Measurements from ENCODE around the gene SSBP3. TPM values are rescaled to one million over a fixed set of nuclear protein-coding genes. Genes with fewer than 3 reads are reported as not detected.

Gene SSBP3
- total RNA-seq, 1 donor from 2014 or later, result 29.7 TPM

GRCh38 chr1:54381524-54381923 is 24.7 kb downstream of the SSBP3 start:
- Mint-ChIP-seq H3K27ac (no peak overlapping the region), H3K4me3 (no peak overlapping the region), H3K27me3 (no peaks in the 10 kb centered on the region), H3K36me3 (ENCODE audit: low read depth) (peaks cover 4% of the 10 kb centered on the region), H3K9me3 (no peaks in the 10 kb centered on the region), H3K4me1 (peaks cover 23% of the 10 kb centered on the region)
- no peak for ATAC-seq (ENCODE audit: low read depth)
- no peak for TF ChIP-seq CTCF (IDR thresholded peaks at IDR 0.05)
- DNase-seq, result no peak
- intact Hi-C loops (cut with micrococcal nuclease), result no loop called here
- CTCF ChIA-PET, result no interaction called here
- POLR2A ChIA-PET, result no interaction called here

GRCh38 chr1:54380290-54380882 is 25.8 kb downstream of the SSBP3 start:
- no peaks in the 10 kb centered on the region for H3K9me3 Mint-ChIP-seq
- no peak for ATAC-seq (ENCODE audit: low read depth)
- no peaks in the 10 kb centered on the region for H3K27me3 Mint-ChIP-seq
- no peak overlapping the region for H3K4me3 Mint-ChIP-seq
- CTCF ChIA-PET, result no interaction called here
- peak overlapping the region; percentile 46 for H3K27ac Mint-ChIP-seq
- no peak for DNase-seq
- H3K4me1 Mint-ChIP-seq, result peaks cover 33% of the 10 kb centered on the region
- POLR2A ChIA-PET, result interaction anchor here (0.7 kb wide), 1 partner anchor 86 kb away, joined by 3 read pairs; no protein-coding TSS in a partner anchor
- intact Hi-C loops (cut with micrococcal nuclease), result no loop called here
- H3K36me3 Mint-ChIP-seq (ENCODE audit: low read depth), result peaks cover 4% of the 10 kb centered on the region
- TF ChIP-seq CTCF (IDR thresholded peaks at IDR 0.05), result no peak

- no peak for DNase-seq
- H3K4me3 Mint-ChIP-seq, result no peak overlapping the region
- CTCF ChIA-PET, result no interaction called here
- no peak for ATAC-seq (ENCODE audit: low read depth)
- TF ChIP-seq CTCF (IDR thresholded peaks at IDR 0.05), result no peak
- no peaks in the 10 kb centered on the region for H3K9me3 Mint-ChIP-seq
- H3K36me3 Mint-ChIP-seq (ENCODE audit: low read depth), result peaks cover 4% of the 10 kb centered on the region
- H3K27ac Mint-ChIP-seq, result no peak overlapping the region
- POLR2A ChIA-PET, result no interaction called here
- intact Hi-C loops (cut with micrococcal nuclease), result no loop called here
- H3K4me1 Mint-ChIP-seq, result peaks cover 37% of the 10 kb centered on the region
- H3K27me3 Mint-ChIP-seq, result no peaks in the 10 kb centered on the region
Observed at GRCh38 chr1:54379555-54380289, 26.5 kb downstream of the SSBP3 start.

GRCh38 chr1:54378874-54379554 is 27.2 kb downstream of the SSBP3 start:
- no peak for DNase-seq
- Mint-ChIP-seq H3K36me3 (ENCODE audit: low read depth) (peaks cover 4% of the 10 kb centered on the region), H3K9me3 (no peaks in the 10 kb centered on the region), H3K27ac (no peak overlapping the region), H3K4me1 (peaks cover 44% of the 10 kb centered on the region), H3K27me3 (no peaks in the 10 kb centered on the region), H3K4me3 (no peak overlapping the region)
- no peak for TF ChIP-seq CTCF (IDR thresholded peaks at IDR 0.05)
- POLR2A ChIA-PET, result interaction anchor here (0.9 kb wide), 1 partner anchor 25 kb away, joined by 3 read pairs; no protein-coding TSS in a partner anchor
- intact Hi-C loops (cut with micrococcal nuclease), result no loop called here
- ATAC-seq (ENCODE audit: low read depth), result no peak
- CTCF ChIA-PET, result no interaction called here

Data from activated B cell treated with CpG ODN at 0.5 μM for 24 hours (primary cell).